ENCODE data around the gene TK1. TPM values are rescaled to one million over a fixed set of nuclear protein-coding genes. Genes with fewer than 3 reads are reported as not detected.

Gene TK1
- total RNA-seq, 1 experiment from 2014 or later = 340 TPM

- peaks cover 31% of the 10 kb centered on the region for H3K36me3 ChIP-seq (ENCODE audit: low read depth, low read length)
- peaks cover 18% of the 10 kb centered on the region for H3K4me1 ChIP-seq (ENCODE audit: insufficient read depth, low read length)
- TF ChIP-seq, protein P1, sequence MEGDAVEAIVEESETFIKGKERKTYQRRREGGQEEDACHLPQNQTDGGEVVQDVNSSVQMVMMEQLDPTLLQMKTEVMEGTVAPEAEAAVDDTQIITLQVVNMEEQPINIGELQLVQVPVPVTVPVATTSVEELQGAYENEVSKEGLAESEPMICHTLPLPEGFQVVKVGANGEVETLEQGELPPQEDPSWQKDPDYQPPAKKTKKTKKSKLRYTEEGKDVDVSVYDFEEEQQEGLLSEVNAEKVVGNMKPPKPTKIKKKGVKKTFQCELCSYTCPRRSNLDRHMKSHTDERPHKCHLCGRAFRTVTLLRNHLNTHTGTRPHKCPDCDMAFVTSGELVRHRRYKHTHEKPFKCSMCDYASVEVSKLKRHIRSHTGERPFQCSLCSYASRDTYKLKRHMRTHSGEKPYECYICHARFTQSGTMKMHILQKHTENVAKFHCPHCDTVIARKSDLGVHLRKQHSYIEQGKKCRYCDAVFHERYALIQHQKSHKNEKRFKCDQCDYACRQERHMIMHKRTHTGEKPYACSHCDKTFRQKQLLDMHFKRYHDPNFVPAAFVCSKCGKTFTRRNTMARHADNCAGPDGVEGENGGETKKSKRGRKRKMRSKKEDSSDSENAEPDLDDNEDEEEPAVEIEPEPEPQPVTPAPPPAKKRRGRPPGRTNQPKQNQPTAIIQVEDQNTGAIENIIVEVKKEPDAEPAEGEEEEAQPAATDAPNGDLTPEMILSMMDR (conservative IDR thresholded peaks at IDR 0.05; ENCODE audit: low read depth, low read length) = no peak
- H2AFZ ChIP-seq (ENCODE audit: low read length) = no peak overlapping the region
- no peaks in the 10 kb centered on the region for H4K20me1 ChIP-seq (ENCODE audit: low read length)
- H3K4me2 ChIP-seq (ENCODE audit: low read length) = no peak overlapping the region
- ChIA-PET CTCF (no interaction called here), POLR2A (ENCODE audit: unreplicated experiment) (no interaction called here)
- no peak overlapping the region for H3K27ac ChIP-seq (ENCODE audit: low read length)
- DNase-seq (no peak), ATAC-seq (no peak)
- H3K9ac ChIP-seq (ENCODE audit: low read length) = no peak overlapping the region
- peaks cover 13% of the 10 kb centered on the region for H3K79me2 ChIP-seq (ENCODE audit: low read length)
- H3K9me2 ChIP-seq (replicated peaks; ENCODE audit: low read length) = no peaks in the 10 kb centered on the region
- no peaks in the 10 kb centered on the region for H3K27me3 ChIP-seq (ENCODE audit: low read length)
- H3K4me3 ChIP-seq (ENCODE audit: low read length) = no peak overlapping the region
- peaks cover 7% of the 10 kb centered on the region for H3F3A ChIP-seq (ENCODE audit: low read length, unreplicated experiment)
- no TSS peak for BruUV-seq (replicated peaks)
- no peaks in the 10 kb centered on the region for H3K9me3 ChIP-seq (ENCODE audit: low read length)
- intact Hi-C loops (cut with micrococcal nuclease) = no loop called here
Measured at GRCh38 chr17:78200451-78200850, 13.6 kb upstream of the TK1 start.

- no peak overlapping the region for H3K27ac ChIP-seq (ENCODE audit: low read length)
- intact Hi-C loops (cut with micrococcal nuclease) = no loop called here
- H3K9me3 ChIP-seq (ENCODE audit: low read length) = no peaks in the 10 kb centered on the region
- TF ChIP-seq EZH2phosphoT487 (IDR thresholded peaks at IDR 0.05; ENCODE audit: borderline replicate concordance, low read length) (no peak), EZH2 (IDR thresholded peaks at IDR 0.05; ENCODE audit: low read length, unreplicated experiment) (no peak)
- TF ChIP-seq, protein P1 (conservative IDR thresholded peaks at IDR 0.05; ENCODE audit: low read depth, low read length) = no peak
- no peak overlapping the region for H2AFZ ChIP-seq (ENCODE audit: low read length)
- no peak for ATAC-seq
- no peaks in the 10 kb centered on the region for H3K9me2 ChIP-seq (replicated peaks; ENCODE audit: low read length)
- peaks cover 26% of the 10 kb centered on the region for H3K36me3 ChIP-seq (ENCODE audit: low read depth, low read length)
- no peak overlapping the region for H3K4me2 ChIP-seq (ENCODE audit: low read length)
- H3K9ac ChIP-seq (ENCODE audit: low read length) = no peak overlapping the region
- no TSS peak for BruUV-seq (replicated peaks)
- no peaks in the 10 kb centered on the region for H4K20me1 ChIP-seq (ENCODE audit: low read length)
- POLR2A ChIA-PET (ENCODE audit: unreplicated experiment) = no interaction called here
- peaks cover 18% of the 10 kb centered on the region for H3K4me1 ChIP-seq (ENCODE audit: insufficient read depth, low read length)
- DNase-seq = no peak
- peaks cover 17% of the 10 kb centered on the region for H3K79me2 ChIP-seq (ENCODE audit: low read length)
- peaks cover 7% of the 10 kb centered on the region for H3F3A ChIP-seq (ENCODE audit: low read length, unreplicated experiment)
- CTCF ChIA-PET = interaction anchor here (0.5 to 0.7 kb wide), 2 partner anchors 22 to 57 kb away, joined by 3 to 6 read pairs; no protein-coding TSS in a partner anchor
- no peak overlapping the region for H3K4me3 ChIP-seq (ENCODE audit: low read length)
- no peaks in the 10 kb centered on the region for H3K27me3 ChIP-seq (ENCODE audit: low read length)
Measured at GRCh38 chr17:78197147-78197832, 10.4 kb upstream of the TK1 start.

DNA sequence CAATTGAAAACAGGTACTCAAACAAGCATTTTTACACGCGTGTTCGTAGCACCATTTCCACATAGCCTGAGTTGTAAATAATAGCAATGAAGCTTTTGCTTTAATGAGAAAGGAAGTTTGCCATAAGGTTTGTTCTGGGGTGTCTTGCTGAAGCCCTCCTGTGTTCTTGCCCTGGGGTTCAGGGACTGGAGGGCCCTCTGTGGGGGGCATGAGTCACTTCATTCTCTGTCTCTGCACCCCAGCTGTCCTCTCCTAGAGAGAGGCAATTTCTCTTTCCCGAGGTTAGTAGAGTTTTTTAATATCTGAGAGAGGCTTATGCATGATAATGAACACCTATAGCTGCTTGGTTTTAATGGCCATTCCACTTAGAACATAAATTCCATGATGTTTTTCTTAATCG, 9.9 kb upstream of the TK1 start:
- H3K27ac ChIP-seq (ENCODE audit: low read length) = no peak overlapping the region
- BruUV-seq (replicated peaks) = no TSS peak
- CTCF ChIA-PET = interaction anchor here (0.6 to 0.7 kb wide), 2 partner anchors 22 to 55 kb away, joined by 3 to 20 read pairs; no protein-coding TSS in a partner anchor

More for the DNA sequence above, 9.9 kb upstream of the TK1 start:
- Histone ChIP-seq H3K9me3 (ENCODE audit: low read length) (no peaks in the 10 kb centered on the region), H3K9ac (ENCODE audit: low read length) (no peak overlapping the region), H3K36me3 (ENCODE audit: low read depth, low read length) (peaks cover 29% of the 10 kb centered on the region), H3K27me3 (ENCODE audit: low read length) (no peaks in the 10 kb centered on the region), H3K4me3 (ENCODE audit: low read length) (no peak overlapping the region), H3F3A (ENCODE audit: low read length, unreplicated experiment) (peaks cover 7% of the 10 kb centered on the region), H2AFZ (ENCODE audit: low read length) (no peak overlapping the region), H3K4me1 (ENCODE audit: insufficient read depth, low read length) (peaks cover 18% of the 10 kb centered on the region), H3K79me2 (ENCODE audit: low read length) (peaks cover 17% of the 10 kb centered on the region), H4K20me1 (ENCODE audit: low read length) (no peaks in the 10 kb centered on the region), H3K4me2 (ENCODE audit: low read length) (no peak overlapping the region), H3K9me2 (replicated peaks; ENCODE audit: low read length) (no peaks in the 10 kb centered on the region)
- intact Hi-C loops (cut with micrococcal nuclease) = no loop called here
- TF ChIP-seq EZH2 (IDR thresholded peaks at IDR 0.05; ENCODE audit: low read length, unreplicated experiment) = no peak
- TF ChIP-seq EZH2phosphoT487 (IDR thresholded peaks at IDR 0.05; ENCODE audit: borderline replicate concordance, low read length) = no peak
- TF ChIP-seq, protein P1 (conservative IDR thresholded peaks at IDR 0.05; ENCODE audit: low read depth, low read length) = no peak
- POLR2A ChIA-PET (ENCODE audit: unreplicated experiment) = no interaction called here
- DNase-seq (no peak), ATAC-seq (no peak)

Data from PC-3 (cell line).